Anterior cingulate cortex (tissue), 58 donors: ENCODE results near the gene CNFN.
A peak's percentile ranks its signal among the peaks of the same experiment; 100 is the strongest.

Experiments
- DNase-seq, 58 donors: peaks; one replicate each; lab custom pipeline; 2025; lab: John Stamatoyannopoulos, UW

Gene CNFN, protein sequence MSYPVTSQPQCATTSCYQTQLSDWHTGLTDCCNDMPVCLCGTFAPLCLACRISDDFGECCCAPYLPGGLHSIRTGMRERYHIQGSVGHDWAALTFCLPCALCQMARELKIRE

DNA sequence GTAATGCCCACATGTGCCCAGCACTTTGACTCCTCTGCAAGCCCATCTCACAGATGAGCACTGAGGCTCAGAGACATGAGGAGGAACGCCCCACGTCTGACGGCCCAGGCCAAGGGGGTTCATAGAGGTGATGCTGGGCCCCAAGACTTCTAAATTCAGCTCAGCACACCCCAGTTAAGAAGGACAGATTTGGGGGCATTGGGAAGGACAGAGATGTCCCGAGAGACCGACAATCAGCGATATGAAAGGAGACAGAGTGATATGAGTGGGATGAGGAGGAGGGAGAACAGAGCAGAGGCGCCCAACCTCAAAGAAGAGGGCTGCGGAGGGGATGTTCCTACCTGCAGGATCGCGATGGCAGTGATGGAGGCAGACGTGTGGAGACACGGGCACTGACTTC lies at the start of gene CNFN:
TSS of gene CNFN (minus strand) at position 399 of the 400 bp plus-strand sequence. CDS start 1,260 bp downstream, outside the sequence.
- DNase-seq = no peak

DNA sequence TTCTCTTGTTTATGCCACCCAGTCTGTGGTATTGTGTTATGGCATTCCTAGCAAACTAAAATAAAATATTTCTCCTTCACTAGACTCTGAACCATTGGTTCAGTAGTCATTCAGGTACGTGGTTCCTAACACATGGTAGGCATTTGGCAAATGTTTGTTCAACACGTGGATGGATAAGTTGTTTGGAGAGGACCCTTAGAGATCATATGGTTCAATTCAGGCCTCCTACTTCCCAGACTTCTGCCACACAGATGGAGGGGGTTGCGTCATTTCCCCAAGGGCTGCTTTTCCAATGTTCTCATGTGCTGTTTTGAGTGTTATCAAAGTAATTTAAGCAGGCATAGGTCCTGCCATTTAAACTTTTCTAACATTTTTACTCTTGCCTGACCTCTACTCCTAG lies 45.9 kb upstream of the CNFN start:
- DNase-seq = no peak

DNA sequence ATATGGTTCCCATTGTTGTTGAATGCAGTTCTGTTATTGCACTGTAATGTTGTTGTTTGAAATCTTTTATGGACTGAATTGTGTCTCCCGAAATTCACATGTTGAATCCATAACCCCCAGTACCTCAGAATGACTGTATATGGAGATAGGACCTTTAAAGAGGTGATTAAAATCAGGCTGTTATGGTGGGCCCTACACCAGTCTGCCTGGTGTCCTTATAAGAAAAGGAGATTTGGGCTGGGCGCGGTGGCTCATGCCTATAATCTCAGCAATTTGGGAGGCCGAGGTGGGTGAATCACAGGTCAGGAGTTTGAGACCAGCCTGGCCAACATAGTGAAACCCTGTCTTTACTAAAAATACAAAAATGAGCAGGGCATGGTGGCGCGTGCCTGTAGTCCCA lies 45.2 kb upstream of the CNFN start:
- no peak for DNase-seq

DNA sequence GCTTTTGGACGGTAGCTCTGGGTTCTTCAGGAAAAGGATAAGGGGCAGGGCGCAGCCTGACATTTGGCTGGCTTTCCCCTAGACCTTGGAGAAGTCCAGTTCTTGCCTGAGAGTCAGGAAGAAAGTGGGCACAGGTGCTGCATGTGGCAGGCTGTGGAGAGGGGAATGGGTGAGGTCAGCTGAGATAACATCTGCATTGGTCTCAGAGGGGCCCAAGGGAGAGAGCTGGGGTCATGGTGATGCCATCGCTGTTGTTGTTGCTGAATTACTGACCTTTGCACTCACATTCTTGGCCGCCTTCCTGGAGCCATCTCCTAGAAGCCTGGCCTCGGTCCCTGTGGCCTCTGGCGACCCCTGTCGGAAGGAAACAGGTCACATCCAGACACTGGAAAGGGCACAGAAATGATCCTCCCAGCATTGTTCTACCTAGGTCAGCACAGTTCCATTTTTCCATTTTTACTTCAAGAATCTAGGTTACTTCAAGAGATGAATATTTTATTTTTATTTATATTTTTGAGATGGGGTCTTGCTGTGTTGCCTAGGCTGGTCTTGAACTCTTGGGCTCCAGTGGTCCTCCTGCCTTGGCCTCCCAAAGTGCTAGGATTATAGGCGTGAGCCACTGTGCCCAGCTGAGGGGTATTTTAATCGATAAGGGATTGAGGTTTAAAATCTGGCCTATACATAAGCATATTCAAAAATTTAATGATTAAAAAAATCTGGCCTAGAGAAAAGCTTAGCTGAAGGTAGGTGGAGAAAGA lies 43.6 kb upstream of the CNFN start:
- DNase-seq = peak in 42 of 58 donors; percentile 4 to 86 (median 58)

DNA sequence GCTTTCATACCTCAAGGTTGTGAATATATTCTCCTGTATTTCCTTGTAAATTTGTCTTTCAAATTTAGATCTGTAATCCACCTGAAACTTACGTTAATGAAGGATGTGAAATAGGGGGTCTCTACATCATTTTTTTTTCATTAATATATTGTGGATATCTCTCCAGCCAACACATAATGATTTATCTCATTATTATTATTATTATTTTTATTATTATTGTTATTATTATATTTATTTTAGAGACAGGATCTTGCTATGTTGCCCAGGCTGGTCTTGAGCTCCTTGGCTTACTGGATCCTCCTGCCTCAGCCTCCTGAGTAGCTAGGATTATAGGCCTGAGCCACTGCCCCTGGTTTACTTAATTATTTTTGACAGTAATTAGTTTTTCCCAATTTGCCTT lies 41.4 kb upstream of the CNFN start:
- no peak for DNase-seq

DNA sequence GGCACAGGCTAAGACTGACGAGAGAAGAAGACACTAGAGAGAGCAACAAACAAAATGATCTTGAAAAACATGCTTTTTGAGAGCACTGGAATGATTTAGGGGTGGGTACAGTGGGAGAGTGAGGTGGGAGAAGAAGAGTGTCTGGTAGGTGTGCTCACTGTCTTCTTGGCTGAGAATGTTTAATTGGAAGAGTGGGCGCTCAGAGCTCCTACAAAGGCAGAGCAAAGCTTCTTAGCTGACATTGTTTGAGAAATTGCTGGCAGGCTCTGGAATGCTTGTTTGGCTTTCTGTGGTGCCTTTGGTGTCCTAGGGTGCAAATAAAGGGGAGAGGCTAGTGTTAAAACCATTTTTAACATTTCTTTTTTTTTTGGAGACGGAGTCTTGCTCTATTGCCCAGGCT lies 38.6 kb upstream of the CNFN start:
- DNase-seq = no peak

DNA sequence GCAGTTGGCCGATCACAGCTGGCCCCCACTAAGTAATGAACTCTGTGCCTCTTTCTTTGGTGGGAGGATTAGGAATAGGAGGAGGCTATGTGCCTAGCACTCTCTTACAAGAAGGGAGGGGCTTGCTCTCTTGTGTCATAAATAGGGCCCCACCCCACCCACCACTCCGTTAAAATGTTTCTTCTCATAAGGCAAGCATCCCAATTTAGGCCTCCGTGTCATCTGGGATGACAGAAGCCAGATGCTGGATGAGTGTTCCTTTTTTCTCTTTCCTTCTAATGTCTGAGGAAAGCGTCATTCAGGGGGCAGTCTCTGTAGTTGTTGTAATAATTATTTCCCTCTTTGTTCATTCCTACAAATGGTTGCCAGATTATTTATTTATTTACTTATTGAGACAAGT lies 37.2 kb upstream of the CNFN start, which contains the start of gene LIPE:
TSS of gene LIPE (minus strand) at position 76 of the 400 bp plus-strand sequence. CDS start 239 bp downstream, outside the sequence.
- no peak for DNase-seq

DNA sequence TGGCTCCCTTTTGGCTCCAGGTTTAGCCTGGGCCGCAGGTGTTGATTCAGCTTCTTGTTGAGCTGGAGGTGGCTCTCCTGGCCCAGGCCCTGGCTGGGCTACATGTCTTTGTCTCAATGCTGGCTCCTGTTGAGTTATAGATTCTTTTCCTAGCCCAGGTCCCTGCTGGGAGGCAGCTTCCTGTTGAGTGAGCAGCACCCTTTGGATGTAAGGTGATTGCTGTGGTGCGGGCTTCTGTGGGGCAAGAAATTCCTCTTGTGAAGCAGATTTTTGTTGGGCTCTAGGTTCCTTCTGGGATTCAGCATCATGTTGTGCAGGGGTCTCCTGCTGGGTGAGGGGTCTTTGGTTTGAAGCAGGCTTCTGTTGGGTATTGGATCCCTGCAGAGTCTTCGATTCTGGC lies 36.5 kb upstream of the CNFN start:
- DNase-seq = no peak

DNA sequence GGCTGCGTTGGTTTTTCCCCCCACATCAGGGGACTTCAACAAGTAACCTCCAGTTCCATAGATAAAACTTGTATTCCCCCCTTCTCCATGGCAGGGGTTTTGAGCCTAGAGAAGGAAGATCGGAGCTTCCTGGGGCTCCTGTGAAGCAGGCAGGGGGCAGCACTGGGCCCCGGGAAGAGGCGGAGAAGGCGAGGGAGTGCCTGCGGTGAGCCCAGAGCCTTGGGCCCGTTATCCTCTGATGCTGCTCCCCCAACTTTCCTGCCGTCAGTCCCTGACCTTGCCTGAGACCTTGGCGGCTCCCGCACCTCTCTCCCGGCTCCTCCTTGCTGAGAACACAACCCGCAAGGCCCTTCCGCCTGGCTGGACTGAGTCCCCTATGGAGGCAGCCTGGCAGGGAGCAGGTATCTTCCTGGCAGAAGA lies 34.6 kb upstream of the CNFN start:
- DNase-seq = no peak

DNA sequence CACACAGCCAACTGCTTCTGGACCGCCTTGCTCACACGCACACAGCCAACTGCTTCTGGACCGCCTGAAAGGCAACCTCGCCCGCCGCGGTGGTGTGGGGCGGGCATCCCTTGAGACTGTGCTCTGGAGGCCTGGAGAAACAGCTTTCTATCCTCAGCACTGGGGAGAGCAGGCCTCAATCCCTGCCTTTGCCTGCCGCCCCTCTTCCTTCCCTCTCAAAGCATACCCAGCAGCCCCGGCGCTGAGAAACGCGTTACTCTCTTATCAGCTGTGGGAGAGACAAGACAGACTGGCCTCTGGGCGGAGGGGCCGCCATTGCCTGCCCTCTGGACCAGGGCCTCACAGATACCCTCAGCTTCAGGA lies 34.2 kb upstream of the CNFN start:
- no peak for DNase-seq

DNA sequence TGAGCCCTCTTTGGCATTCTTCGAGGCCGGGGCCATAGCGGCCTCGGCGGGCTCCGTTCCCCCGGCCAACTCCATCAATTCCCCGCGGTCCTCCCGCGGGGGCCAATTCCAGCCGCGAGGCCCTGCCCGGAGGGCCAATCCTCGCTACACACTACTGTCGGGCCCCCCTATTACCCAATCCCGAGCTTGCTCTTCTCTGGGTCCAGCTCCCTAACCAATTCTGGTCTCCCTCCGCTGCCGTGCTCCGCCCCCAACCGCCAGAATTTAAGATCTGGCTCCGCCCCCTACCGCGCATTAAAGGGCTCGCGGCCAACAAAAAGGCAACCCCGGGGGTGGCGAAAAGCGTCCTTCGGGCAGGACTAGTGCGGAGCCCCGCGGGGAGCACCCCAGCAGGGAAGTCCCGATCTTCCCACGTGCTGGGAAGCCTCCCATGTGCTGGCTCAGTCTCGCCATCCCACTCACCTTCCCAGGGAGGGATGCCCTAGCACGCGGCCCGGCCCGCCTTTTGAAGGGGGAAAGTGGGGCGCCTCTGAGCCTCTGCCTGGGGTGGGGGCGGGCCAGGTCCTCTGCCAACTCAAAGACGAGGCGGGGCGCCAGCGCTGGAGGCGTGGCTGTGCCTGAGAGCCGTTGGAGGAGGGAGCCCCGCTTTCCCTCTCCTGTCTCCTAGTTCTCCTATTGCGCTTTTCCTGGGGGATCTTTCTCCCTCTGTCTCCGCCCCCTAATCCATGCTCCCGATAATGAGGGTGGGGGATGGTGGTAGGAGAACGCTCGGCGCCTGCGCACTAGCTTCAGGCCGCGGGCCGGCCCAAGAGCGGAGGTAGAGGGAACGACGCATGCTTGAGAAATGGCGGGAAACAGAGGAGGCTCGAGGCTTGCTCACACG lies 33.6 kb upstream of the CNFN start:
- DNase-seq = peak; percentile 48 to 95 (median 88)

DNA sequence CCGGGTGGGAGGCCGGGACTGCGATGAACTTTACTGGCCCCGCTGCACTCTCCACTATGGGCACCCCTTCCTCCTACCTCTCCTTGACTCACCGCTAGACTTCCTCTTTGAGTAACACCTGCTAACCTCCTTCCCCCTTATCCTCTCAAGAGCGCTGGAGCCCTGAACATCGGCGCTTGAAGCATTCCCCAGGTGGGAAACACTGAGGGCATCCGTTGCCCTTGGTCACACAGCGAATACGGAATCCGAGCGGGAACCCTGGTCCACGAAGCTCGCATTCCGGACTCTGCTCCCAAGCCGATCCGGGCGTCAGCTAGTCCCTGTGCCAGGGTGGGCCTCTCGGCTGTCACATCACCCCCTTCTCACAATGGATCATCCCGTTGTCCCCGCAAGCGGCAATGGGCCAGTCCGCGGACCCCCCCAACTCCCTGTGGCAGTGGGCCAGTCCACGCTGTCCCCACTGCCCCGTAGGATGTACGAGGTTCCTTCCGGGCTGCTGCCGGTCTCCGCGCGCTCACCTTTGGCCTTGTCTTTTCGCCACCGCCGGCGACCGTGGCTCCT lies 32.9 kb upstream of the CNFN start:
- DNase-seq = peak in 26 of 58 donors; percentile 60 to 84 (median 72)

DNA sequence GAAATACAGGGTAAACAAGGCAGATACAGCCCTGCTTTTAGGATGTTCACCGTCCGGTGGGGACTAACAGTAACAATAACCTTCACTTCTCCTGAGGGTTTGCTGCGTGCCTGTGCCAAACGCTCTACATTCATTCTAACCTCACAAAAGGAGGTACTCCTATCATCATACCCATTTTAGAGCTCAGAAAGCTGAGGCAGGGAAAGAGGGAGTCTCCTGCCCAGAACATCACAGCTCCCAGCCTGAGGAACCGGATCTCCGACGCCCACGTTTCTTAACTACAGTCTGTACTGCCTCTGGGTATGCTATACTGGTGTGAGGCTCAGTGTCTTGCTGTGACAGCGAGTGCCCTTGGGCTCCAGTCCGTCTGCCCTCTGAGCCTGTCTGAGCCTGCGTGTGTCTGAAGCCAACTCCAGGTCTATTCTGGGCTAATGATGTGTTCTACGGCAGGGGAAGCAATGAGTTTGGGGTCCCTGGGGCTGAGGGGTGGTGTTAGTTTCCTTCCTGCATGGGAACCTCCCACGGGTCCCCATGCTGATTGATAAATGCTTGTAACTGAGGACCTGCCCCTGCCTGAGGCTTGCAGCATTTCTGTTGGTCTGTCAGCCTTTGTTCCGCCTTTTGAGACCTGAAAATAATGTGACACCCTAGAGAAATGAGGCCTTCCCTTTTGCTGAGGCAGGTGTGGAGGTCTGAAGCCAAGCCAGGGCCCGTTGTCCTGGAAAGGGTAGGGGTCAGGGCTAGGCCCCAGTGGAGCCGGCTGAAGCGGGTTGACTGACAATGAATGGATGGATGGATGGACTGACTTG lies 32.2 kb upstream of the CNFN start:
- no peak for DNase-seq

DNA sequence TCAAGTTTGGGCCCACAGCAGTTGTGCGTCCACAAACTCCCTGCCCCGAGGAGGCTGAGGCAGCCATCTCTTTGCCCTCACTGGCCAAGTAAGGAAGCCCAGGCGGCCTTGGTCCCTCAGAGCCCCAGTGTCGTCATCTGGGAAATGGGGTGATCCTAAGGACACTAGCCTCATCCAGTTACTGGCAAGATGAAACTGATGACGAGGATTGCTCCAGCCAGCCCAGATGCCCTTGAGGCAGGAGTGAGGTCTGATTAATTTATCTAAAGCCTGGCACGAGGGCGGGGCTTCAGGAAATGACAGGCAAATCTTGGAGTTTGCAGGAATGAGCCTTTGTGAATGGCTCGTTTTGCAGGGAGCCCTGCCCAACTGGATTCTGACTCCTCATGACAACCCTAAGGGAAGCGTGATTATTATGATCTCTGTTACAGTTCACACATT lies 31.5 kb upstream of the CNFN start:
- no peak for DNase-seq

DNA sequence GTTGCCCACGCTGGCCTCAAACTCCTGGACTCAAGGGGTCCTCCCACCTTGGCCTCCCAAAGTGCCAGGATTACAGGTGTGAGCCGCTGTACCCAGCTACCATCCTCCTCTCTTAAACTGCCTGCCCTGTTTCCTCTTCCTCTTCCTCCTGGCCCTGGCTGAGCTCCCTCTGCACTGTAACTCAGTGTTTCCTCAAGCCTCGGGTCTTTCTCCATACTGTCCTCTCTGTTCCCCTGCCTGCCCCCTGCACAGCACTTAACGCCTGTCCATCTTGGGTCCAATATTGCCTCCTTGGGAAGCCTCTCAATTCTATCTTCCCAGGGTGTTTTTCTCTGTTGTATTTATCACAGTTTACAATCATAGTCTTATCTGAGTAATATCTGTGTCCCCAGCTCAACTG lies 31.0 kb upstream of the CNFN start:
- DNase-seq = no peak

DNA sequence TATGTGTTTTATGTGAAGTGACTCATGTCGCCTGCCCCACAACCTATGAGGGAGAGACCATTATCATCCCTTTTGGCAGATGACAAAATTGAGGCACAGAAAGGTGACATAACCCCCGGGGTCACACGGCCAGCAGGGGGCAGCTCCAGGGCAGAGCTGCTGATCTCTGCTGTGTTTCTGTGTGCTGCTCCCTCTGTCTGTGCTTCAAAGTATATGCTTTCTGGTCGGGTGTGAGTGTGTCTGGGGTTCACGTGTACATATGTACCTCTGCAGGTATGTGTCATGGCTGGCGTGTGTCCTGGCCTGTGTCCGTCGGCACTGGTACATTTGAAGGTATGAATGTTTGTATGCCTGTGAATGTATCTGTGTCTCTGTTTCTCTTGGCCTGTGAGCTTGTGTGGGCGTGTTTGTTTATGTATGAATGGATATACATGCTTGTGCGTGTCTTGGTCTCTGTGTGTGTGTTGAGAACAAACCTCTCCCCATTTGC lies 30.0 kb upstream of the CNFN start:
- peak in 8 of 58 donors; percentile 10 to 50 (median 24) for DNase-seq

DNA sequence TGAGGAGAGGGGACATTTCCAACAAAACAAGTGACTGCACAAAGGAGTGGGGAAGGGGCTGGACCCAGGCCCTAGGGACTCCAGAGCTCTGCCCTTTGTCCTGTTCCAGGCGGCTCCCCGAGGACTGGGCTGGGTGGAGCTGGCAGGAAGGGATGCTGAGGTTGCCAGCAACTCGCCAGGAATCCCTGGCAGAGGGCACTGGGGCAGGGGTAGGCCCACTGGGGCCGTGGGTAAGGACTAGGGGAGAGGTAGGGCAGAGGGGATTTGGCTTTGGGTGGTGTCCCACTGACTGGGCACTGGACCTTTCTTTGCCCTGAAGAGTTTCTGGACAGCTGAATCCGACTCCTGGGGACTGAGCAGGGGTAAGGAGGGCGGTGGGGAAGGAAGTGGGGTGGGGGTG lies 29.2 kb upstream of the CNFN start:
- DNase-seq = no peak

DNA sequence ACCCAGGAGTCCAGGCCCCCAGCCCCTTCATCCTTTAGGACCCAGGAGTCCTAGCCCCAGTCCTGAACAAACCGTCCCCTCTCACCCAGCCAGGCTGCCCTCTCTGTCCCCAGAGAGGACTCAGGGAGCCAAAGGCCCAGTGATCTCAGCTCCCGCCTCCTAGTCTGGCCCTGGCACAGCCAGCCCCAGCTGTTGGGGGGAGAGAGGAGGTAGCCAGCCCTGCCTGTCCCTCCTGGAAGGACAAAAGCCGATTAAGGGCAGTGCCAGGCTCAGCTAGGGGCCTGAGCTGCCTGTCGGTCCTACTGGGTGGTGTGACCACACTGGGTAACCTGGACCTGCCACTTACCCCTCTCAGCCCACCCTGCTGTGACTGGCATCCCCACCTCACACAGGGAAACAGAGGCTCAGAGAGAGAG lies 22.6 kb upstream of the CNFN start:
- peak in 49 of 58 donors; percentile 14 to 91 (median 70) for DNase-seq

DNA sequence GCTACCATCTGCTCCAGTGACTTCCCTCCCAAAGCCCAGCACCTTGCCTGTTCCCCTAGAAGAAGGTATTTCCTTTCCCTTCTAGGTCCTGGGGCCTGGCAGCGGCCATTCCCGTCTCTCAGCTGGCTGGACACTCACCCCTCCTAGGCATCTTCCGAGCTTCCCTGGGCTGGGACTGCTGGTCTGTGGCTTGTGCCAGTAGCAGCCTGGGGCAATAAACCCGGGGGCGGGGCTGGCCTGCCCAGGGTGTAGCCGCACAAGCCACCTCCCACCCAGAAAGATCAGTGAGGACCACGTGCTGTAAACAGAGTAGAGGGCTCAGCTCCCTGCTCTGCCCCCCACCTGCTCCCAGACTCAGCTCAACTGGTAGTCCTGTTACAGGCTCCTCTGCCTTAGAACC lies 22.1 kb upstream of the CNFN start:
- peak in 50 of 58 donors; percentile 13 to 91 (median 70) for DNase-seq
